Activated T-cell treated with anti-CD3 and anti-CD28 coated beads for 24 hours (primary cell): Measurements from ENCODE around the gene GATAD2A.
A peak's percentile ranks its signal among the peaks of the same experiment; 100 is the strongest.

Source experiments
- DNase-seq: peaks from one replicate; pipeline ENCODE4 v3.0.0-alpha.2; 2020; ENCODE audit warnings: low read depth

GATAD2A gene

DNA sequence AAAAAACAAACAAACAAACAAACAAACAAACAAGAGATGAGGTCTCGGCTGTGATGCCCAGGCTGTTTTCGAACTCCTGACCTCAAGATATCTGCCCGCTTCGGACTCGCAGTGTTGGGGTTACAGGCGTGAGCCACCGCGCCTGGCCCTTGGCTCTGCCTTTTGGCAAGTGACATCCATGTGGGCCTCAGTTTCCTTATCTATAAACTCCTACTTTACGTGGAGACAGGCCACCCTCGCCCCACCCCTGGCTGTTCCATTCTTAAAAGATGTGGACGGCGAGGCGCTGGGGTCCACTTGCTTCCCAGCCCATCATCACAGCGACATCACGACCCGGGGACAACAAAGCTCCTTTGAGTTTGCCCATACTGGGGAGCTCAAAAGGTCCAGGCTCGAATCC lies 108.2 kb downstream of the GATAD2A start:
- DNase-seq: no peak

DNA sequence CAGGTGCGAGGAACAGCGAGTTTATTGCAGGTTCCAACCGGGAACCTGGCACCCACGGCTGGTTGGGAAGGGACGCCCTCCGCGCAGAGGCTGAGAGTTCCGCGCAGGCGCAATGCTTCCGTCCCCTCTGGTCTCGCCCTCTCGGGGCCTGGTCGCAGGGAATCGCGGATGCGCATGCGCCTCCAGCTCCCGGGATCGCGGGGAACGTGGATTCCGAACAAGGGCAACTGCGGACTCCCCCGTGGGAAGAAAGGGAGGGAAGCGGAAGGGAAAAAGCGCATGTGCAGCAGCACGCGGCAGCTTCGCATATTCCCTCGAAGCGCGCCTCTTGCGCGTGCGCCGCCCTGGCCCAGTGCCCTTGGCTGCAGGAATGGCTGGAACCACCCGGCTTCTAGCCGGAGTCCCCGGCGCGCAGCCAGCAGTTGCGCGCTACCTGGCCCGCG lies 108.8 kb downstream of the GATAD2A start:
- DNase-seq: no peak

DNA sequence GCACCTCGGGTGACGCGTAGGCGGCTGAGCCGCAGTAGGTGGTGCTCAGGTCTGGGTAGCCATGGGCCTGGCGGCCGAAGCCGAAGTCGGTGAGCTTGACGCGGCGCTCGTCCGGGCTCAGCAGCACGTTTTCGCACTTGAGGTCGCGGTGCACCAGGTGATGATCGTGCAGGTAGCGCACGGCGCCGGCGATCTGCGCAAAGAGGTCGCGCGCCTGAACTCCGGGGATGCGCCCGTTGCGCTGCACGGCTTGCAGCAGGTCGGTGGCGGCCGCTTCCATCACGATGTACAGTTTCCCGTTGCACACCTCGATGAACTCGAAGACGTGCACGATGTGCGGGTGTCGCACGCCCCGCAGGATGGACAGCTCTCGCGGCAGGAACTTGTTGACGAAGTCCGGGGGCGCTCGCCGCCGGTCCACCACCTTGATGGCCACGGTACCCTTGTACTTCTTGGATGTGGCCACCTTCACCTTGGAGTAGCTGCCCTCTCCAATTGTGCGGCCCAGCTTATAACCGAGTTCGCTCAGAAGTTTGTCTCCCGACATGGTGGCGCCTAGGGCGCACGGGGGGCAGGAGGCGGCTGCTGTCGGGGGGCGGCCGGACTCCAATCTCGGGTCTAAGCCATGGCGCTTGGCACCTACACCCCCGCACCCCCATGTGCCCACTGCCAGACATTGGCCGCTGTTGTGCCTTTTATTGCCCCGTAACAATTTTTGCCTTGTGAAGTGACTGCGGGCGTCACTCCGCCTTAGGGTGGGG lies 109.6 kb downstream of the GATAD2A start, which contains the start of gene TSSK6:
TSSK6 (minus strand) TSS at position 668 of the 761 bp plus-strand sequence; CDS start at position 547, 121 bp downstream.
- no peak for DNase-seq

DNA sequence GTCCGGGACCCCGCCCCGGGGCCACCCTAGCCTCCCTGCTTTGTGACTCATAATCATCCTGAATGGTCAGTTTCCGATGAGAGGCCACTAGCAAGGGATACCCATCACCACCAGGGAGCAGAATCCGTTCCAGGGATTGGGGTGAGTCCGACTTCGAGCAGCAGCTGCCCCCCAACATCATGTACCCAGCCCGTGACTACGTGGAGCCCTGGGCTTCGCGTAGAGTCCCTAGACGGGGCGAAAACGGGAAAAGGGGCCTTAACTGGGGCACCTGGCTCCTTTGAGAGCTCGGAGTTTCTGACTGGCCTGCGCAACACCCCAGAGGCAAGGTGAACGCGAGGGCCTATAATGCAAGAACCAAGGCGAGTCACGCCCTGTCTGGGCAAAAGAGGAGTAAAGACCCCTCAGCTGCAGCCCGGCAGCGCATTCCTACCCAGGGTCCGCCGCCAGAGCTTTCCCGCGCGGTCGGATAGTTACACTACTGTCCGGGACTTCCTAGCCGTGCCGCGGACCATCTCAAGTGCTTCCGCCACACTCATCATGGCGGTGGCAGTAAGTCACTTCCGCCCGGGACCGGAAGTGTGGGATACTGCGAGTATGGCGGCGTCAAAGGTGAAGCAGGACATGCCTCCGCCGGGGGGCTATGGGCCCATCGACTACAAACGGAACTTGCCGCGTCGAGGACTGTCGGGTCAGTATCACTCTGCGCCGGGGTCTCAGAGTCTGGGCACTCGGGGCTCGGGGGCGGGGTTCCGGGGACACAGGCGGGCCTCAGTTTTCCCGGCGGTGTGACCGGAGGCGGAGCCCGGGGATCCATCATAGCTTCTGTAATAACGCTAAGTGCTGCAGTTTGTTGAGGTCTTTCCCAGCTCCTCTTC lies 110.4 kb downstream of the GATAD2A start, which contains the start of gene NDUFA13:
NDUFA13 (plus strand) TSS at position 584 of the 878 bp plus-strand sequence; CDS start at position 598, 14 bp downstream.
- peak; percentile 91 for DNase-seq

DNA sequence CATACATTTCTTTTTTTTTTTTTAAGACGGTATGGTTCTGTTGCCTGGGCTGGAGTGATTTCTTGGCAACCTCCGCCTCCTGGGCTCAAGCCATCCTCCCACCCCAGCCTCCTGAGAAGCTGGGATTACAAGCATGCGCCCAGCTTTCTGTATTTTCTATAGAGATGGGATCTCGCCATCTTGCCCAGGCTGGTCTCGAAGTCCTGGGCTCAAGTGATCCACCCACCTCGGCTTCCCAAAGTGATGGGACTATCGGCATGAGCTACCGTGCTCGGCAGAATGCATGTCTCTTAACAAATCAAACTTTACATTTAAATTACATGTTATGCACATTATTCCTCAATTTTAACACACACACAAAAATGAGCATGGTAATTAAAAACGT lies 111.8 kb downstream of the GATAD2A start:
- no peak for DNase-seq

DNA sequence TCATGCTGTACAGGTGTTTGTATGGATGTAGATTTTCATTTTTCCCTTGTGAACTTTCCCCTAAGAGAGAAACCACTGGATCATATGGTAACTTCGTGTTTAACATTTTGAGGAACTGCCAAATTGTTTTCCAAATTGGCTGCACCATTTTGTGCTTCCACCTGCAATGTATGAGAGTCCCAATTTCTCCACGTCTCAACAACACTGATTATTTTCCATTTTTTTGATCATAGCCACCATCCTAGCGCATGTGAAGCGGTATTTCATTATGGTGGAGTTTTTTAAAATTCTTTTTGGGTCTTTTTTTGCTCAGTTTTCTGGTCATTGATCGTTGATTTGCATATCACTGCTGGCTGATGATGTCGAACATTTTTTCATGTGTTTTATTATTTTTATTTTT lies 115.5 kb downstream of the GATAD2A start:
- DNase-seq: no peak

DNA sequence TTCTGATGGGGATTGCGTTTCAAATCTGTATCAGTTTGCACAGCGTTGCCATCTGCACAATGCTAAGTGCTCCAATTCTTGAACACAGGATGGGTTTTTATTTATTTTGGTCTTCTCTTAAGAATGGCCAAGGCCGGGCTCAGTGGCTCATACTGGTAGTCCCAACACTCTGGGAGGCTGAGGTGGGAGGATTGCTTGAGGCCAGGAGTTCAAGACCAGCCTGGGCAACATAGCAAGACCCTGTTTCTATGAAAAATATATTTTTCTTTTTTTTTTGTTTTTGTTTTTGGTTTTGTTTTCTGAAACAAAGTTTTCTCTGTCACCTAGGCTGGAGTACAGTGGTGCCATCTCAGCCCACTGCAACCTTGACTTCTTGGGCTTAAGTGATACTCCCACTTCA lies 117.7 kb downstream of the GATAD2A start:
- no peak for DNase-seq

DNA sequence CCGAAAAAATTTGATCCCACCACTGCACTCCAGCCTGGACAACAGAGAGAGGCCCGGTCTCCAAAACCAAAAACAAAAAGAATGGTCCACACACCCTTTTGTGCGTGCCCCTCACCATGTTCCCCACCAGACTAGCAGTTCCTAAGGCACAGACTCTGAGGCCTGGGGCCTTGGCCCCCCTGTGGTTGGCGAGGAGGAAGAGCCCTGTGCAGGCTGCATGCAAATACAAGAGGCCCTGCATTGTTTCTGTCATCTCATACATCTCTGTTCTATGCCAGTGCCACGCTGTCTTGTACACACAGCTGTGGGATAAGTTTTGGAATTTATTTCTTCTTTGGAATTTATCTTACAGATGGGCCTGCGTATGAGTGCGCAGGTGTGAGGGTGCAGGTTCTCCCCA lies 118.6 kb downstream of the GATAD2A start:
- DNase-seq: no peak

DNA sequence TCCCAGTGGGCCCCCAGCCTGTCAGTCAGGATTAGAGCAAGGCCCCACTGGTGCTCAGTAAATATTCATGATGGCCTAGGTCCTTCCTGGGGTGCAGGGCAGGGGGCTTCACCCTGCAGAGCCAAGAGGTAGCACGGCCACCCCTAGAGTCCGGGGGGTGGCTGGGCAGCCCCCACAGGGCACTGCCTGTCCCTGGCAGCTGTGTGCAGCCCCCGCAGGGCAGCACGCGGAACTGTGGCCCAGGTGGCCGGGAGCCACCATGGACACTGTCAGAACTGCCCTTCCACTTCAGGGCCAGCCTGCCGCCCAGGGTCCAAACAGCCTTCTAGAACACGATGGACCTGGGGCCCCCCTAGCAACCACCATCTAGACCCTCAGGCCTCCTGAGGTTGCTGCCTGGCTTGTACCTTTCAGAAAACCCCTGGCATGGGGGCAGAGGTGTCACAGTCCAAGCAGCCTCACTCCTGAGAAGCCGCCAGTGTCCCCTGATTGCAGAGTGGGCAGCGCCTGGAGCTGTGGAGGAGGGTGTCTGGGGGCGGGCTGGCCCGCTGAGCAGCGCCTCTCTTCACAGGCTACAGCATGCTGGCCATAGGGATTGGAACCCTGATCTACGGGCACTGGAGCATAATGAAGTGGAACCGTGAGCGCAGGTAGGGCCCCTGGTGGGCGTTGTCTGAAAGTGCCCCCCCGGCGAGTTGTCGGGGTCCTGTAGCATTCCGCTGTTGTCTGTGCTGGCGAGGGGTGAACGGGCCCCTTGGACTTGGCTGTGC lies 120.3 kb downstream of the GATAD2A start:
- no peak for DNase-seq

DNA sequence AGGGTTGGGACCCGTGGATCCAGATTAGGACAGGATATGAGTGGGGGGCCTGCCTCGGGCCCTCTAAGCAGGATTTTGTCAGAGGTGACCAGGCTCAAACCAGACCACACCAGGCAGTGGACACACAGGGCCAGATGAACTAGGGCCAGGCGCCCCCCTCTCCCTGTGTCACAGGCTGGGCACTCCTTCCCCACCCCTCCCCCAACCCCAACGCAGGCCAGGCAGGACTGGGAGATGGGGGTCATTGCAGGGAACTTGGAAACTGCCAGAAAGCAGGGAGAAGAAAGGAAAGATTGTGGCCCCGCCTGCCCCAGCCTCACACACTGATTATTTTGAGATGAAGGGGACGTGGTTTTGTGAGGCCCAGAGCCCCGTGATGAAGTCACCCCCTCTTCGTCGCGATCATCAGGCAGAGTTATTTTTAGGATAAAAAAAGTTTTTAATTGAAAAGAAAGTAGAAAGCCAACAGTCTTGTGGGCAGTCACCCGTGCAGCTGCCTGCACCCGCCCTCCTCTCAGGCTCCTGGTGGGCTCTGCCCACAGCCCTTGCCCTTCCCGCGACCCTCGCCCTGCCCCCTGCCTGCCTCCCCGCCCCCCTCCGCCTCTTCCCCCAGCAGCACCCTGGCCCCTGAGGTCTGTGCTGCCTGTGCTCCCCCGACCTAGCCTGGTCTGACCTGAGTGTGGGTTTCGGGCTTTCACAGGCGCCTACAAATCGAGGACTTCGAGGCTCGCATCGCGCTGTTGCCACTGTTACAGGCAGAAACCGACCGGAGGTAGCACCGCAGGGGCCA lies 121.3 kb downstream of the GATAD2A start:
- no peak for DNase-seq

DNA sequence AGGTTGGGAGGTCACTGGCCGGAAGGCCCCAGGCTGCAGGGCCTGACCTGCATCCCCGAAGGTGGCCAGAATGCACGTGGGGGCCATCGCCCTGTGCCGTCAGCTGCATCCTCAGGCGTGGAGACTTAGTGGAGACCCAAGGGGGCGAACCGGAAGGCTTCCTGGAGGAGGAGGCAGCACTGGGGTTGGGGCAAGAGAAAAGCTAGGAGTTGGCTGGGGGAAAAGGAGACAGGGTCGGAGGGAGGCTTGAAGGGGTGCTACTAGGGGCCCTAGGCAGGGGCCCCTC lies 121.8 kb downstream of the GATAD2A start:
- no peak for DNase-seq

DNA sequence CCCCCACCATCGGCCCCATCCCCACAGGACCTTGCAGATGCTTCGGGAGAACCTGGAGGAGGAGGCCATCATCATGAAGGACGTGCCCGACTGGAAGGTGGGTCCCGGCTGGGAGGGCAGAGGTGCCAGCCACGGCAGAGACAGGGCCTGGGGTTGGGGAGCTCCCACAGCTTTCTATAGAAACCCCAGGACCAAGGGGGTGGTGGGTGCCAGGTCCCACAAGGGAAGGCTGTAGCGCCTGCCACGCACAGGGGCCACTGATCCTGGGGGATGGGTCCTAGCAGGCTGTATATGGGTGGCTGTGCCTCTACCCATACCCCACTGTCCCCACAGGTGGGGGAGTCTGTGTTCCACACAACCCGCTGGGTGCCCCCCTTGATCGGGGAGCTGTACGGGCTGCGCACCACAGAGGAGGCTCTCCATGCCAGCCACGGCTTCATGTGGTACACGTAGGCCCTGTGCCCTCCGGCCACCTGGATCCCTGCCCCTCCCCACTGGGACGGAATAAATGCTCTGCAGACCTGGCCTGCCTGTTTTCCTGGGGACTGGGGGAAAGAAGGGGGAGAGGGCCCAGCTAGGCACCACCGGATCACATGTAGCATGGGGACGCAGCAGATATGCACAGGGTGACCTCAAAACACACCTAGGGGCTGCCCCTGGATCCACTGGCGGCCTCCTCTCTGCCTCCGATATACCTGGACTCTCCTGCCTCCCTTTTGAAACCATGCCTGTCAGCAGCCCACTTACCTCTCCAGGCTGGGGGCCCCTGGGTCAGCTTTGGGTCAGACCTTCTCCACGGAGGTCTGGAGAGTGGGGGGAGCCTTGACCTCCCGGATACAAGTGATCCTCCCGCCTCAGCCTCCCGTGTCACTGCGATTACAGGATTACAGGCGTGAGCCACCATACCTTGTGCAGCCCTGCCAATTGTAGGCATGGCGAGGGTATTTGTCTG lies 122.5 kb downstream of the GATAD2A start:
- no peak for DNase-seq

DNA sequence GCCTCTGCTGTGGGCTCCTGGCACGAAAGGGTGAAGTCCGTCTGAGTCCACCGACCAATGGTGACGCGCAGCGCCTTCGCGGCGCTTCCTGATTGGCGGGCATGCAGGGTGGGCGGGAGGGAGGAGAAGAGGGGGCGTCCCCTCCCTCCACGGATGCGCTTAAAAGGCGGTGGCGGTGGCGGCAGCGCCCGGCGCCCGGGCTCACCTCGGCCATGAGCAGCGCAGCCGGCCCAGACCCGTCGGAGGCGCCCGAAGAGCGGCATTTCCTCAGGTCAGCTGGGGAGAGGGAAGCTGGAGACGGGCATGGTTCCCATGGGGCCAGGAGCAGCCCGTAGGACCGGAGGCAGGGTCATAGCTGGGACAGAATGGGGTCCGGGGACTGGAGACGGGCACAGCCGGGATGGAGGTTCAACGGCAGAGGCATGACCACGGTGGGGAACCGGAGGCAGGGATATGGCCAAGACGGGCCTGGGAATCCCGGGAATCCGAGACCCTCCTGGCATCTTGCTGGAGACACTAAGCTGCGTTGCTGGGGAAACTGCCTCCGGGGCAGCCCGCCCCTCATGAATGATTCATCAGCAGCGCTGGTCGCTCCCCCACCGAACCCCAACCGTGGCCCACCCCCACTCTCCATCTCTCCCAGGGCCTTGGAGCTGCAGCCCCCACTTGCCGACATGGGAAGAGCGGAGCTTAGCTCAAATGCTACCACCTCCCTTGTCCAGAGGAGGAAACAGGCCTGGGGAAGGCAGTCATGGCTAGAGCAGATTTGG lies 123.4 kb downstream of the GATAD2A start, which contains the start of gene YJEFN3:
YJEFN3 (plus strand) TSS at position 191 of the 770 bp plus-strand sequence; CDS start at position 213, 22 bp downstream.
- no peak for DNase-seq

DNA sequence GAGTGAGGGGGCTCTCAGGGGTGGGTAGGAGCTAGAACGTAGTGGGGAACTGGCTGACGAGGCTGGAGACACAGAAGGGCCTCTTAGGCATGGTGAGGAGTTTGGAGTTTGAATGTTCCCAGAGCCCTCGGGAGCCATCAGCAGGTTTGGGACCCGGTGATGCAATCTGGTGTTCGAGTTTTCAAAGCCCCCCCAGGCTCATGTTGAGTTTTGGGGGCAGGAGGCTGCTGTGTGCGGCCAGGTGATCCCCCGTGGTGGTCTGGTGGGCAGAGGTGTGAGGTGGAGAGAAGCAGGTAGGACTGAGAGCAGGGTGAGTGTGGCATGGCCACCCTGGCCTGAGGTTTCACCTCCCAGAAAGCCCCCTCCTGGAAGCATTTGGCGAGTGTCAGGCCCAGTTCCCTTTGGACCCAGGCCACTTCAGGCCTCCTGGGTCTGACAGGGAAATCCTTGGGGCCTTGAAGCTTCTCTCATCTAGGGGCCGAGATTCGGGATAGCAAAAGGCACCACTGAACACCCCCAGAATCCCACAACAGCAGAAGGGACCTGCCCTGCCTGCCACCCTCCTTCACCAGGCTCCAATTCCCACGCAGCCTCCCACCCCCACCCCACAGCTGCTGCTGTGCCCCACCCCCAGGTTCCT lies 124.4 kb downstream of the GATAD2A start:
- DNase-seq: no peak

DNA sequence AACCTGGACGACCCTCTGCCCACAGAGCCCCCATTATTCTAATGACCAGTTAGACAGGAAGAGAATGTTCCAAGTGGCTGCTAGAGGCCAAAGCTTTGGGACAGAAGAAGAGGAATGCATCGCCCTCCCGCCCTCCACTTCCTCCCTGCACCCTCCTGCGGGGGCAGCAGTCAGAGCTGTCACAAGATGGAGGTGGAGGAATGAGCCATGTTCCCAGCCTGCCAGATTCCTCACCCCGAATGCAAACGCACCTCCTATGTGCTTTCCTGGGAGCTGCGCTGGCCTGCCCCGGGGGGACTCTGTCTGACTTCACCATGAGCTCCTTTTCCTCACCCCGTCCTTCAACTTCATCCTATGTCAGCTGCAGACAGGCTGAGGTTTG lies 124.9 kb downstream of the GATAD2A start:
- DNase-seq: no peak

DNA sequence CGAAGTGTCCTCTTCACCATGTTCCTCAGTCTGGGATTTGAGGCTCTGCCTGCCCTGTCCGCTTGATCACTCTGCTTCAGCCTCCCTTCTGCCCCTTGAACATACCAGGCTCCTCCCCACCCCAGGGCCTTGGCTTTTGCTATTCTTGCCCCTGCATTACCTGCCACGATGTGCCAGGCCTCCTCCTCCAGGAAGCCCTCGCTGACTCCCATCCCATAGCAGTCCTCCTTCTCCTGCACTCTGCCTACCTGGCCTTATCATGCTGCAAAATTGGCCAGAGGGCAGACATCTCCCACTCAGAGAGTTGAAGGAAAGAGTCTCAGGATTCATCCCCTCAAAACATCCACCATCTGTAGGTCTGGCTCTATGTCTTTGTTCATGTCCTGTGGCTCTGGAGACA lies 125.4 kb downstream of the GATAD2A start:
- no peak for DNase-seq

DNA sequence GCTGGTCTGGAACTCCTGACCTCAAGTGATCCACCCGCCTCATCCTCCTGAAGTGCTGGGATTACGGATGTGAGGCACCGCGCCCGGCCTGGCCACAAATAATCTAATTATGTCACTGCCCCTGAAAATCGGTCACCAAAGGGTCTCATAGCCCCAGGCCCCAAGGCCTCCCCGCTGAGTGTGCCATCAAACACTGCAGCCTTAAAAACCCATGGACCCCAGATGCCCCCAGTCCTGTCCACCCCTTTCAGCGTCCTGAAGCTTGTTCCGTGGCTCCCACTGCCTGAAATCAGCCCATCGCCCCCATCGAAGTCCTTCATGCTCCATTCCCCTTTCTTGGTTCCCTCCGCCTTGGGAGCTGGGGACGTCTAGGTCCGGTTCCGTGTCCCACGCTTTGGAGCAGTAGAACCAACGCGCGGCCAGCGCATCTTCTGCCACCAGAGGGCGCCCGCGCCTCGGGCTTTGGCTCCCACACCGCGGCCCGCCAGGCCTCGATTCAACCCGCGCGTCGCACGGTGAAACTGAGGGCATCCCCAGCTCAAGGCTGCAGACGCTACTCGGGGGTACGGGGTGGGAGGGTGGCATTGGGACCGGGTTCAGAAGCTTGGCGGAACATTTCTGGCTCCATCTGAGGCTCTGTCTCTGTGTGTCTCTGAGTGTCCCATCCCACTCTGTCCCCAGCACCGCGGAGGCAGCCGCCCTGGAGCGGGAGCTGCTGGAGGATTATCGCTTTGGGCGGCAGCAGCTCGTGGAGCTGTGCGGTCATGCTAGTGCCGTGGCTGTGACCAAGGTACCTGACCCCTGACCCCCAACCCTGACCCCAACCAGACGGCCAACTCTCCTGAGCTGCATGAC lies 126.7 kb downstream of the GATAD2A start:
- DNase-seq: peak; percentile 76
